SU-DHL-6 (cell line): ENCODE measurements around the gene RNASE12.

Source experiments
- H2AFZ ChIP-seq: fragments of 200-600 bp; sonication (generic); 2 replicates; pipeline ENCODE4 v1.6.1; 2014; ENCODE audit warnings: low read depth, mild to moderate bottlenecking, moderate library complexity, mixed read lengths, antibody characterized with exemption, low read length; ENCODE audit not compliant: severe bottlenecking
- H3F3A ChIP-seq: fragments of 200-600 bp; shearing (Covaris generic); 2 replicates; pipeline ENCODE4 v1.6.0; 2016; ENCODE audit warnings: antibody characterized with exemption, mild to moderate bottlenecking; ENCODE audit not compliant: insufficient read depth
- H3K27ac ChIP-seq: fragments of 200-600 bp; sonication (generic); 2 replicates; pipeline ENCODE4 v1.5.1; 2016; ENCODE audit warnings: low read depth, mild to moderate bottlenecking, low read length, moderate library complexity, mixed read lengths
- H3K27me3 ChIP-seq: fragments of 200-600 bp; sonication (generic), shearing (Covaris generic); 2 replicates; pipeline ENCODE4 v1.6.0; 2014; ENCODE audit warnings: mild to moderate bottlenecking, low read length
- H3K36me3 ChIP-seq: fragments of 200-600 bp; sonication (generic); 2 replicates; pipeline ENCODE4 v1.6.1; 2014; ENCODE audit warnings: mild to moderate bottlenecking, low read length, mixed read lengths
- H3K4me2 ChIP-seq: fragments of 300-600, 200-600 bp; shearing (Covaris generic), sonication (generic); 2 replicates; pipeline ENCODE4 v1.6.0; 2014; ENCODE audit warnings: low read length, low read depth, mild to moderate bottlenecking; ENCODE audit not compliant: poor library complexity, severe bottlenecking
- H3K4me3 ChIP-seq: fragments of 200-600 bp; sonication (generic); 2 replicates; pipeline ENCODE4 v1.5.1; 2014; ENCODE audit warnings: antibody characterized with exemption, low read length, mild to moderate bottlenecking, mixed read lengths; ENCODE audit not compliant: insufficient read depth, poor library complexity, severe bottlenecking
- H3K79me2 ChIP-seq: fragments of 200-600 bp; sonication (generic); 2 replicates; pipeline ENCODE4 v1.6.1; 2014; ENCODE audit warnings: mild to moderate bottlenecking, low read length, moderate library complexity; ENCODE audit not compliant: insufficient read depth
- H3K9ac ChIP-seq: fragments of 200-600 bp; sonication (generic); 2 replicates; pipeline ENCODE4 v1.7.0; 2014; ENCODE audit warnings: mild to moderate bottlenecking, low read length
- H3K9me2 ChIP-seq: fragments of 200-600 bp; sonication (generic); replicated peaks from 2 replicates; pipeline ENCODE4 v1.6.1; 2014; ENCODE audit warnings: low read length; ENCODE audit not compliant: insufficient read depth
- H3K9me3 ChIP-seq: fragments of 200-600 bp; sonication (generic); 2 replicates; pipeline ENCODE4 v1.6.1; 2014; ENCODE audit warnings: low read length, mixed read lengths; ENCODE audit not compliant: insufficient read depth
- H4K20me1 ChIP-seq: fragments of 200-600 bp; sonication (generic); 2 replicates; pipeline ENCODE4 v1.6.1; 2014; ENCODE audit warnings: low read depth, mild to moderate bottlenecking, antibody characterized with exemption, low read length, moderate library complexity, mixed read lengths
- CTCF ChIP-seq: fragments of 200-600 bp; sonication (generic); IDR thresholded peaks from one replicate; pipeline ENCODE4 v1.5.1; 2017; ENCODE audit warnings: antibody characterized with exemption, mild to moderate bottlenecking, low read length, moderate library complexity; ENCODE audit not compliant: insufficient read depth, poor library complexity, severe bottlenecking
- EZH2phosphoT487 ChIP-seq: fragments of 200-600 bp; sonication (generic), shearing (Covaris generic); conservative IDR thresholded peaks from 2 replicates; pipeline ENCODE4 v1.6.1; 2018; ENCODE audit warnings: mild to moderate bottlenecking, antibody characterized with exemption, low read length, moderate library complexity, mixed read lengths

The RNASE12 gene

GRCh38 chr14:20556500-20557211, 34.5 kb downstream of the RNASE12 start:
- TF ChIP-seq EZH2phosphoT487 (no peak), CTCF (no peak)
- no peaks in the 10 kb centered on the region for H3K9me3 ChIP-seq
- no peaks in the 10 kb centered on the region for H3F3A ChIP-seq
- H3K79me2 ChIP-seq = no peaks in the 10 kb centered on the region
- no peak overlapping the region for H3K4me3 ChIP-seq
- H3K9me2 ChIP-seq = no peaks in the 10 kb centered on the region
- no peak overlapping the region for H2AFZ ChIP-seq
- no peak overlapping the region for H3K27ac ChIP-seq
- no peak overlapping the region for H3K4me2 ChIP-seq
- no peak overlapping the region for H3K9ac ChIP-seq
- no peaks in the 10 kb centered on the region for H3K36me3 ChIP-seq
- no peaks in the 10 kb centered on the region for H4K20me1 ChIP-seq
- H3K27me3 ChIP-seq = no peaks in the 10 kb centered on the region

- Histone ChIP-seq H3K9me2 (no peaks in the 10 kb centered on the region), H3F3A (no peaks in the 10 kb centered on the region), H2AFZ (no peak overlapping the region), H3K9ac (no peak overlapping the region), H3K4me3 (no peak overlapping the region), H3K9me3 (no peaks in the 10 kb centered on the region), H4K20me1 (no peaks in the 10 kb centered on the region), H3K36me3 (no peaks in the 10 kb centered on the region), H3K27ac (no peak overlapping the region), H3K27me3 (no peaks in the 10 kb centered on the region), H3K4me2 (no peak overlapping the region), H3K79me2 (no peaks in the 10 kb centered on the region)
- TF ChIP-seq CTCF (no peak), EZH2phosphoT487 (no peak)
Observed at GRCh38 chr14:20555845-20556244, 35.3 kb downstream of the RNASE12 start.

- no peak for TF ChIP-seq CTCF
- no peak for TF ChIP-seq EZH2phosphoT487
- no peaks in the 10 kb centered on the region for H4K20me1 ChIP-seq
Observed at GRCh38 chr14:20553024-20553423, 38.2 kb downstream of the RNASE12 start.

More at GRCh38 chr14:20553024-20553423, 38.2 kb downstream of the RNASE12 start:
- H3K9me3 ChIP-seq = no peaks in the 10 kb centered on the region
- H3K27ac ChIP-seq = no peak overlapping the region
- H2AFZ ChIP-seq = no peak overlapping the region
- H3K4me3 ChIP-seq = no peak overlapping the region
- no peaks in the 10 kb centered on the region for H3K27me3 ChIP-seq
- no peaks in the 10 kb centered on the region for H3K79me2 ChIP-seq
- no peak overlapping the region for H3K4me2 ChIP-seq
- H3K9ac ChIP-seq = no peak overlapping the region
- H3K36me3 ChIP-seq = no peaks in the 10 kb centered on the region
- no peaks in the 10 kb centered on the region for H3F3A ChIP-seq
- no peaks in the 10 kb centered on the region for H3K9me2 ChIP-seq
